Activated T-helper 2 cell treated with anti-CD3 and anti-CD28 coated beads, Interferon-gamma antibody, Interleukin-2, Interleukin-4, amounts not matched to agents 10 μg/mL and 5 μg/mL and 100 μg/mL, durations not matched to agents 14 hours and 24 hours and 36 hours (primary cell): ENCODE results near the gene DENR. TPM values are rescaled to one million over a fixed set of nuclear protein-coding genes. Genes with fewer than 3 reads are reported as not detected.
A peak's percentile ranks its signal among the peaks of the same experiment; 100 is the strongest.
"Not testable (repeated sequence)": the region's sequence is repeated elsewhere in the genome, so short reads cannot be mapped to it uniquely, and the experiment has no call there.

Experiments used
- DNase-seq: peaks from one replicate; pipeline ENCODE4 v3.0.0; 2021; ENCODE audit warnings: low spot score
- H3K27ac Mint-ChIP-seq: one replicate; pipeline ENCODE4 v1.8.0; 2021; ENCODE audit warnings: mixed read lengths
- H3K27me3 Mint-ChIP-seq: one replicate; pipeline ENCODE4 v1.8.0; 2021; ENCODE audit warnings: low read depth, mixed read lengths
- H3K36me3 Mint-ChIP-seq: one replicate; pipeline ENCODE4 v1.8.0; 2021; ENCODE audit warnings: low read depth, mixed read lengths
- H3K4me1 Mint-ChIP-seq: one replicate; pipeline ENCODE4 v1.8.0; 2021; ENCODE audit warnings: low read depth, mixed read lengths
- H3K4me3 Mint-ChIP-seq: one replicate; pipeline ENCODE4 v1.8.0; 2021; ENCODE audit warnings: low read depth, mild to moderate bottlenecking, moderate library complexity, mixed read lengths
- H3K9me3 Mint-ChIP-seq: one replicate; pipeline ENCODE4 v1.8.0; 2021; ENCODE audit warnings: mixed read lengths
- intact Hi-C: fragments of 100-400 bp; cut with micrococcal nuclease; formaldehyde crosslinking; loops from one replicate; pipeline ENCODE4 v1.15.1; 2023
- total RNA-seq: library from RNA; stranded (reverse); gene quantifications from 2 replicates; pipeline ENCODE4 v1.2.3, GENCODE V29; 2022

The DENR gene
- total RNA-seq, 1 donor from 2014 or later = 76.7 TPM

DNA sequence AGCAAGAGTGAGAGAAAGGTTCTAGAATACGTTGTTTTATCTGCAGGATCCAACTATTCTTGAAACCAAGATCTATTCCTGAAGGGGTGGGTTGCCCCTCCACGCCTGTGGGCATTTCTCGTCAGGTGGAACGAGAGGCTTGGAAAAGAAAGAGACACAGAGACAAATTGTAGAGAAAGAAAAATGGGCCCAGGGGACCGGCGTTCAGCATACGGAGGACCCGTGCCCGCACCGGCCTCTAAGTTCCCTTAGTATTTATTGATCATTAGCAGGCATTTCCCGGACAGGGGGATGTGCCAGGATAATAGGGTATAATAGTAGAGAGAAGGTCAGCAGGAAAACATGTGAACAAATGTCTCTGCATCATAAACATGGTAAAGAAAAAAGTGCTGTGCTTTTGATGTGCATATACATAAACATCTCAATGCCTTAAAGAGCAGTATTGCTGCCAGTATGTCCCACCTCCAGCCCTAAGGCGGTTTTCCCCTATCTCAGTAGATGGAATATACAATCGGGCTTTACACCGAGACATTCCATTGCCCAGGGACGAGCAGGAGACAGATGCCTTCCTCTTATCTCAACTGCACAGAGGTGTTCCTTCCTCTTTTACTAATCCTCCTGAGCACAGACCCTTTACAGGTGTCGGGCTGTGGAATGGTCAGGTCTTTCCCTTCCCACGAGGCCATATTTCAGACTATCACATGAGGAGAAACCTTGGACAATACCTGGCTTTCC is 1.7 kb upstream of the DENR start:
- DNase-seq, intact Hi-C loops, H3K27ac Mint-ChIP-seq, H3K9me3 Mint-ChIP-seq, H3K27me3 Mint-ChIP-seq: not testable (repeated sequence)
- Mint-ChIP-seq H3K36me3 (peaks cover 30% of the 10 kb centered on the region), H3K4me3 (peak overlapping the region; percentile 89), H3K4me1 (peaks cover 31% of the 10 kb centered on the region)

DNA sequence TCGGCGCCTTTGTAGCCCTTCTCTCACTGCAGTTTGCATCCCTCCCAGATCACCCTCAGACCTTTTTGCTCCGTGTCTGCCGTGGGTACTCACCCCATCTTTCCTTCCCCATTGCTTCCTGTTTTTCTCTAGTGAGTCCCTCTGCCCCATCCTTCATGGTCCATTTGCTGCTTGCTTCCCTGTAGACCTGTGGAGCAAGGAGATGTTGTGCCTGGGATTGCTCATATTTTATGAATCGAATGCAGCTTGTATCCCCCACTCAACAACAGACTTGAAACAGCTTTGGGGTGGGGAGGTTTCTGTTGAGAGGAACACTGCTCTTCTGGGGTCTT is 661 bp downstream of the DENR start:
- no peaks in the 10 kb centered on the region for H3K27me3 Mint-ChIP-seq

DNA sequence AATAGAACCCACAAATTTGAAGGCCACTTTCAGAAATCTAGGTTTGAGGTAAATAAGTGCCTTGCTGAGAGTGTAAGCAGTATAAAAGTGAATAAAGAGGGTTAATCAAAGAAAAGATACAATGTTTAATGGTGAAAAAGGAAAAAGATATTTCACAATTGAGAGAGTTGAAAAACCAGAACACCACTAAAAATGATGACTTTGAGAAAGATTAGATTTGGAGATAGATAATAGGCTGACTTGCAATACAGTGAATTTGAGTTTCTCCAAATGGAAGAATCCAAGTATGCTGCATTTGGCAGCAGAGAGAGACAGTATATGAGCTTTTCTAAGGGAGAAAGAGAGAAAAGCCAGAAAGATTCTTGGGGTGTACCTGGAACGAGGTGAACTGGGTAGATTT is 2.2 kb downstream of the DENR start:
- H3K27me3 Mint-ChIP-seq = no peaks in the 10 kb centered on the region
- H3K9me3 Mint-ChIP-seq = no peaks in the 10 kb centered on the region
- H3K4me3 Mint-ChIP-seq = no peak overlapping the region
- H3K27ac Mint-ChIP-seq = no peak overlapping the region
- intact Hi-C loops = no loop called here
- peaks cover 64% of the 10 kb centered on the region for H3K36me3 Mint-ChIP-seq
- H3K4me1 Mint-ChIP-seq = peaks cover 41% of the 10 kb centered on the region
- no peak for DNase-seq

More for the DNA sequence above, 661 bp downstream of the DENR start:
- DNase-seq = no peak
- H3K36me3 Mint-ChIP-seq = peaks cover 53% of the 10 kb centered on the region
- H3K4me3 Mint-ChIP-seq = peak overlapping the region; percentile 89
- peaks cover 42% of the 10 kb centered on the region for H3K4me1 Mint-ChIP-seq
- H3K9me3 Mint-ChIP-seq = no peaks in the 10 kb centered on the region
- intact Hi-C loops = loop anchor here (2.0 kb wide), 1 partner anchor 20 kb away; no protein-coding TSS in a partner anchor
- peak overlapping the region; percentile 90 for H3K27ac Mint-ChIP-seq

DNA sequence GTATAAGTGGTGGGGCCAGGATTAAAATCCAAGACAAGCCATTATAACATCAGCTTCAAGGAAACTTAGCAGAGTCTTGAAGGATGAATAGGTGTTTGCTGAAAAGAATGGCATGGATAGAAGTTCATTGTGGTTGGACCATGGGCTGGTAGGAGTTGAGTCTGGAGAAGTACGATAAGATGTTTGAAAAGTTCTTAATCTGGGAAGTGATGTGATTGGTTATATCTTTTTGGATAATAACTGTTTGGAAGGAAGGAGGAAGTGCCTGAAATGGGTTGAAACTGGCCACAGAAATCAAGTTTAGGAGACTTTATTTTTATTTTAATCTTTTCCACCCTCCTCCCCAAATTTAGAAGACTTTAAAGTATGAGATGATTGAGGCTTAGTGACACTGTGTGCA is 4.9 kb downstream of the DENR start:
- Mint-ChIP-seq H3K4me1 (peaks cover 35% of the 10 kb centered on the region), H3K27ac (peak overlapping the region; percentile 40), H3K9me3 (no peaks in the 10 kb centered on the region), H3K27me3 (no peaks in the 10 kb centered on the region), H3K4me3 (no peak overlapping the region), H3K36me3 (peaks cover 77% of the 10 kb centered on the region)
- intact Hi-C loops = no loop called here
- DNase-seq = no peak

DNA sequence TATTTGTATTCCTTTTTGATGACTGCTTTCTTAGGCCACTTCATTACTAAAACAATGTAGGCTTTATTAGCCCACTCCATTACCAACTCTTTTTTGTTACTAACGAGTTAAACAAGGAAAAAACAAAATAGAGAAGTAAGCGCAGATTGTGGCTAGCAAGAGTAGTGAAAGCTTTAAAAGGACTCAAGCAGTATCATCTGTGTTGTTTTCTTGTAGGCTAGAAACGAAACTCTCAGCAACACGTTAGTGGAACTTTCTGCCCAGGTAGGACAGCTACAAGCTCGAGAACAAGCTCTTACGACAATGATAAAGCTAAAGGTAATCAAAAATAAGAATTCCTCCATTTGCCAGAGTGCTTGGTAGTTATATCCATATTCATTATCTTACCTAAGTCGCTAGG is 32.9 kb downstream of the DENR start:
- DNase-seq = no peak
- H3K27me3 Mint-ChIP-seq = no peaks in the 10 kb centered on the region
- intact Hi-C loops = no loop called here
- no peaks in the 10 kb centered on the region for H3K4me1 Mint-ChIP-seq
- no peaks in the 10 kb centered on the region for H3K36me3 Mint-ChIP-seq
- no peak overlapping the region for H3K27ac Mint-ChIP-seq
- H3K4me3 Mint-ChIP-seq = no peak overlapping the region
- H3K9me3 Mint-ChIP-seq = no peaks in the 10 kb centered on the region

DNA sequence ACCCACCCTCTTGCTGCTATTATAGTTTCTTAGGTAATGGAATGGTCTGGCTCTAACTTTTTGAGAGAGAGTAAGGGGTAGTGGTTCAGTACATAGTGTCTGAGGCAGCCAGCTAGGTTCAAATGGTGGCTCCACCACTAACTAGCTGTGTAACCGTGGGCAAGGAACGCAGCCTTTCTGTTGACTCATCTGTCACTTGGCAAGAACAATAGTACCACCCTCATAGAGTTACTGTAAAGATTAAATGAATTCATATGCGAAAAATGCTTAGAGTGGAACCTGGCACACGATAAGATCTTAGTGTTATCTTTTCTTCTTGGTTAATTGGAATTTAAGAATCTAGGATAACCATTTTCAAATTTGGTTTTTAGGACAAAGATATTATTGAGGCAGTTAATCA is 35.8 kb downstream of the DENR start:
- H3K9me3 Mint-ChIP-seq = no peaks in the 10 kb centered on the region
- H3K27ac Mint-ChIP-seq = no peak overlapping the region
- H3K4me1 Mint-ChIP-seq = no peaks in the 10 kb centered on the region
- intact Hi-C loops = no loop called here
- no peaks in the 10 kb centered on the region for H3K36me3 Mint-ChIP-seq
- H3K4me3 Mint-ChIP-seq = no peak overlapping the region
- no peak for DNase-seq
- H3K27me3 Mint-ChIP-seq = no peaks in the 10 kb centered on the region

DNA sequence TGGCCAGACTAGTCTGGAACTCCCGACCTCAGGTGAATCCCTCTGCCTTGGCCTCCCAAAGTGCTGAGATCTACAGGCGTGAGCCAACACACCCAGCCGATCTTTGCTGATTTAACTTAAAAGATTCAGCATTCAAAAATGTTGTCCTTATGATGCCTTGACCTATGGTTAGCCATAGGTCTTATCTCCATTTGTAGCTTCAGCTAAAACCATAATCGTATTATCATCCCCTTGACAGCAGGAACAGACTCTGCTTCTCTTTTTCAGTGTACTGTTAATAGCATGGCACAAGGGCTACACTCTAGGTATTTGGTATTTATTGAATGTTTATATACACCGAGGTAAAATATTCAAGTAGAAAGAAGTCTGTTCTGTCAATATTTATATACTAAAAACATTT is 37.0 kb downstream of the DENR start:
- Mint-ChIP-seq H3K27ac (no peak overlapping the region), H3K27me3 (no peaks in the 10 kb centered on the region), H3K4me3 (no peak overlapping the region), H3K9me3 (no peaks in the 10 kb centered on the region), H3K36me3 (no peaks in the 10 kb centered on the region), H3K4me1 (peaks cover 2% of the 10 kb centered on the region)
- intact Hi-C loops = no loop called here
- no peak for DNase-seq

DNA sequence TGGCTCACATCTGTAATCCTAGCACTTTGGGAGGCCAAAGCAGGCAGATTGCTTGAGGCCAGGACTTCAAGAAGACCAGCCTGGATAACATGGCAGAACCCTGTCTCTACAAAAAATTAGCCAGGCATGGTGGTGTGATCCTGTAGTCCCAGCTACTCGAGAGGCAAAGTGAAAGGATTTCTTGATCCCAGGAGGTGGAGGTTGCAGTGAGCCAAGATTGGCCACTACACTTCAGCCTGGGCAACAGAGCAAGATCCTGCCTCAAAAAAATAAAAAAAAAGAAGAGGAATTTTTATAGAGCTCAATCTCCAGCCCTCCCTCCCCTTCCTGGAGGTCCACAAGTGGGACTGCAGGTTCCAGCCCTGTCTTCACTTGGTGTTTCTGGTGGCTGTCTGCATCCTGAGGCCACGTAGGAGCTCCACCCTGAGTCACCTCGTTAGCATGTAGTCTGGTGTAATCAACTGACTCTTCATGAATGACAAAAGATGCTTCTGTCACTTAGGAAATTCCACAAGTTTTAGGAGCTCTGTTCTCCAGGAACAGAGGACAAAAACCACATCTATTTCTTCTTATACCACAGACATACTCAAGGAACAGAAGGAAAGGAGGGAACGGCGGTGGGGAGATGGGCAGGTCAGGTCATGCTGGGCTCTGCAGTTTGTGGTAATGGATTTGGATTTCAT is 37.9 kb downstream of the DENR start:
- intact Hi-C loops = no loop called here
- H3K4me3 Mint-ChIP-seq = no peak overlapping the region
- H3K27ac Mint-ChIP-seq = no peak overlapping the region
- DNase-seq = no peak
- no peaks in the 10 kb centered on the region for H3K36me3 Mint-ChIP-seq
- H3K27me3 Mint-ChIP-seq = no peaks in the 10 kb centered on the region
- no peaks in the 10 kb centered on the region for H3K9me3 Mint-ChIP-seq
- H3K4me1 Mint-ChIP-seq = peaks cover 2% of the 10 kb centered on the region

DNA sequence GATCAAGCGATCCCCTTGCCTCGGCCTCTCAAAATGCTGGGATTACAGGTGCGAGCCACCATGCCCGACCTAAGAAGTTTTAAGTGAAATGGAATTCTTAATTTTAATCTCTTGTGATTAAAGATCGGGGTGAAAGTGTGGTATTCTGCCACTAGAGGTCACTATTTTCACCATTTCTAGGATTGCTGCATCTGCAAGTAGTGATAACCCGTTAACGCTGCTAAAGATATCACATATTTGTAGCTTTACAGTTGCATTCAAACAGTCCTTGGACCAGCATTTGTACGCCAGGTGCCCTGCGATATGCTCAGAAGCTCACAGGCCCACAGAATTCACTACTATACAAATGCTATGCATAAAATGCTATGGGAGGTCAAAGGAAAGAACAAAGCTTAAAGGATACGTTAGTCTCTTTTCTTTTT is 41.1 kb downstream of the DENR start:
- DNase-seq = no peak
- Mint-ChIP-seq H3K9me3 (no peaks in the 10 kb centered on the region), H3K4me3 (no peak overlapping the region), H3K36me3 (no peaks in the 10 kb centered on the region), H3K4me1 (peaks cover 2% of the 10 kb centered on the region), H3K27me3 (no peaks in the 10 kb centered on the region), H3K27ac (no peak overlapping the region)
- intact Hi-C loops = loop anchor here (1.0 kb wide), 1 partner anchor 159 kb away; no protein-coding TSS in a partner anchor

DNA sequence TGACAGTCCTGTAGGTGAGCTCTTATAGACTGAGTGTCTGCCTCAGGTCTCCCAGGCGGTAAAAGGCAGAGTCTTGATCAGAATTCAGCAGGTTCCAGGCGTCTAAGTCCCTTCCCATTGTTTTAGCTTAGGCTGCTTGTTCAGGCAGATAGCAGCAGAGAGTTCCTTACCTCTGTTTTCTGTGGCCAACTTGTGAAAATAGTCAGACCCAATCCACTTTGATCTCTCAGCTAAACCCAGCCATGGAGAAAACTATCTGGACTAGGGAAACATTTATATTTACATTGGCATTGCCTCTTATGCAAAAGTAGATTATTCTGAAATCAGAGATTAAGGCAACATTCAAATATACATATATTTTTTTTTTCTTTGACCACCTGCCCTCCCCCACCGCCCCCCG is 43.2 kb downstream of the DENR start:
- H3K27me3 Mint-ChIP-seq = no peaks in the 10 kb centered on the region
- no peaks in the 10 kb centered on the region for H3K36me3 Mint-ChIP-seq
- H3K9me3 Mint-ChIP-seq = no peaks in the 10 kb centered on the region
- H3K27ac Mint-ChIP-seq = no peak overlapping the region
- no peak overlapping the region for H3K4me3 Mint-ChIP-seq
- no peak for DNase-seq
- intact Hi-C loops = no loop called here
- H3K4me1 Mint-ChIP-seq = peaks cover 2% of the 10 kb centered on the region

DNA sequence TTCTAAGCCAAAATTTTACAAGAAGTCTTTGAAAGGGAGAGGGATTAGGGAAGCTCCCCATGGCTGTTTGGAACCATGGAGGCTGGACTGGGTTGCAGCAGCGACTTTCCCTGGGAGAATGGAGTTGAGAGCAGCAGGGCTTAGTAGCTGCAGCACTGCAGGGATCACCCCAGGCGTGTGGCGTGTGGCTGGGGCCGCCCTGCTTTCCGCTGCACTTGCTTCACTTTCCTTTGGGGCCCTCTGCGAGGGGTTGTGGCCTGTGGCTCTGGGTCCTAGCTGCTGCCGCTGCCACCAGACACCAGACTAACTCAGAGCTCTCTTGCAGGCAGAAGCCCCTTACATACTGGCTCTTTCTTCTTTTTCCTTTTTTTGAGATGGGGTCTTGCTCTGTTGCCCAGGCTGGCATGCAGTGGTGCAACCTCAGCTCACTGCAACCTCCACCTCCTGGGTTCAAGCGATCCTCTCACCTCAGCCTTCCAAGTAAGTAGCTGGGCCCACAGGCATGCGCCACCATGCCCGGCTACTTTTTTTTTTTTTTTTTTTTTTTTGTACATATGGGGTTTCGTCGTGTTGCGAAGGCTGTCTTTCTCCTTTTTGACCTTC is 47.1 kb downstream of the DENR start:
- no peaks in the 10 kb centered on the region for H3K27me3 Mint-ChIP-seq
- no peaks in the 10 kb centered on the region for H3K36me3 Mint-ChIP-seq
- H3K9me3 Mint-ChIP-seq = no peaks in the 10 kb centered on the region
- no peak overlapping the region for H3K4me3 Mint-ChIP-seq
- no peak overlapping the region for H3K27ac Mint-ChIP-seq
- intact Hi-C loops = no loop called here
- DNase-seq = no peak
- H3K4me1 Mint-ChIP-seq = no peaks in the 10 kb centered on the region

DNA sequence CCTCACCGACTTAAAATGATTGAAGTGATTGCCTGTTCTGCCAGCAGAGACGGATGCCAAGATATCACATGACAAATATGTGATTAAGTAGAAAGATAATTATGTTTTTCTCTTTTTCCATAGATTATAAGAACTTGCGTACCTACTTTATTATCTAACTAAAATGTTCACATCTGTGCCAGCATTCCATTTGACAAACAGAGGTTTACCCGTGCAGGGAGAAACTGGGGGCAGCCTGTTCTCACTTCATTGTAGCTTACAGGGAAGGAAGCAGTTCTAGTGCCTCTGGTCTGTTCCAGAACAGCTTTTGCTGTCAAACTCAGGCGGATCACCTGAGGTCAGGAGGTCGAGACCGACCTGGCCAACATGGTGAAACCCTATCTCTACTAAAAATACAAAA is 51.3 kb downstream of the DENR start:
- Mint-ChIP-seq H3K27me3 (no peaks in the 10 kb centered on the region), H3K4me3 (no peak overlapping the region), H3K4me1 (peaks cover 1% of the 10 kb centered on the region), H3K9me3 (no peaks in the 10 kb centered on the region), H3K36me3 (no peaks in the 10 kb centered on the region), H3K27ac (no peak overlapping the region)
- DNase-seq = no peak
- intact Hi-C loops = no loop called here

DNA sequence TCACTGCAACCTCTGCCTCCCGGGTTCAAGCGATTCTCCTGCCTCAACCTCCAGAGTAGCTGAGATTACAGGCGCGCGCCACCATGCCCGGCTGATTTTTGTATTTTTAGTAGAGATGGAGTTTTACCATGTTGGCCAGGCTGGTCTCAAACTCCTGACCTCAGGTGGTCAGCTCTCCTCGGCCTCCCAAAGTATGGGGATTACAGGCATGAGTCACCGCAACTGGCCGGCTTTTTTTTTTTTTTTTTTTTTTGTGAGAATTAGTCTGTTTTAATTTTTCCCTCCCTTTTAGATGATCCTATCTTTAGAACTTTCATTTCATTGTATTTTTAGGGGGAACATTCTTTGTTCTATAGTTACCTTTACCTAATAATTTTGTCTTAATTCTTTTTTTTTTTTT is 52.3 kb downstream of the DENR start:
- H3K9me3 Mint-ChIP-seq, H3K27me3 Mint-ChIP-seq, H3K27ac Mint-ChIP-seq, H3K4me1 Mint-ChIP-seq, DNase-seq, H3K36me3 Mint-ChIP-seq, intact Hi-C loops, H3K4me3 Mint-ChIP-seq: not testable (repeated sequence)
